Measurements from ENCODE around the gene LRRD1.

Gene LRRD1

GRCh38 chr7:92221766-92222165 is 42.8 kb upstream of the LRRD1 start (continued):
- TF ChIP-seq ZBTB48 (tag by site-specific recombination; IDR thresholded peaks at IDR 0.05) (no peak), ZNF423 (tag by site-specific recombination; IDR thresholded peaks at IDR 0.05) (no peak), ZNF624 (tag by site-specific recombination; IDR thresholded peaks at IDR 0.05) (no peak), ZIC2 (tag by site-specific recombination; IDR thresholded peaks at IDR 0.05) (no peak), ZSCAN23 (tag by site-specific recombination; IDR thresholded peaks at IDR 0.05) (no peak), ZNF645 (tag by site-specific recombination; IDR thresholded peaks at IDR 0.05) (no peak)

- no peak overlapping the region for H3K4me3 ChIP-seq (ENCODE audit: low read depth, low read length)
- H3K27ac ChIP-seq (ENCODE audit: extremely low read depth, low read depth, low read length): no peak overlapping the region
- CTCF ChIA-PET: interaction anchor here (1.0 kb wide), 1 partner anchor 242 kb away, joined by 4 read pairs; no protein-coding TSS in a partner anchor
- H3K36me3 ChIP-seq (ENCODE audit: control insufficient read depth in 2 of 2, insufficient read depth in 1 of 2, low read length in 2 of 2): peaks cover 35 to 44% of the 10 kb centered on the region in 2 experiments
- no peak for TF ChIP-seq ZNF133 (tag by site-specific recombination; IDR thresholded peaks at IDR 0.05)
- TF ChIP-seq GLI4 (tag by site-specific recombination; IDR thresholded peaks at IDR 0.05): no peak
- TF ChIP-seq ZNF274 (IDR thresholded peaks at IDR 0.05; ENCODE audit: low read length): no peak
- TF ChIP-seq ZNF274 (tag by site-specific recombination; IDR thresholded peaks at IDR 0.05; ENCODE audit: borderline replicate concordance): no peak
- no peaks in the 10 kb centered on the region for H3K4me1 ChIP-seq (ENCODE audit: control insufficient read depth, insufficient read depth, low read length)
- POLR2A ChIA-PET: no interaction called here
- no peaks in the 10 kb centered on the region for H3K9me3 ChIP-seq (ENCODE audit: control insufficient read depth, insufficient read depth, low read depth, low read length)
Measured at GRCh38 chr7:92206672-92207071, 27.7 kb upstream of the LRRD1 start.

DNA sequence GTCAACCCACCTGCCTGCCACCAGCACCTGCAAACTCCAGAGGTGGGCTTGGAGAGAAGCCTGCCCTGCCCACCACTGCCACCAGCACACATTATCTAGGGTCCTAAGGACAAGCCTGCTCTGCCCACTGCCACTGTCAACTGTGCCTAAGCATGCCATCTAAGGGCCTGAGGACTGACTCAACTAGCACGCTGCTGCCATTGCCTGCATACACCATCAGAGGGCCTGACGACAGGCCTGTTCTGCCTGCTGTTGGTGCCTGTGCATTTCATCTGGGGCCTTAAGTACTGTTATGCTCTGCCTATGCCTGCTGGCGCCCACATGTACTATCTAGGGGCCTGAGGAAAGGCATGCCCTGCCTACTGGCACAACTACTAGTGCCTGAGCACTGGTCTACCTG is 27.0 kb upstream of the LRRD1 start:
- Histone ChIP-seq H3K9me3 (ENCODE audit: control insufficient read depth, insufficient read depth, low read depth, low read length) (no peaks in the 10 kb centered on the region), H3K36me3 (ENCODE audit: control insufficient read depth in 2 of 2, insufficient read depth in 1 of 2, low read length in 2 of 2) (peaks cover 29 to 41% of the 10 kb centered on the region in 2 experiments), H3K4me3 (ENCODE audit: low read depth, low read length) (no peak overlapping the region), H3K27ac (ENCODE audit: extremely low read depth, low read depth, low read length) (no peak overlapping the region), H3K4me1 (ENCODE audit: control insufficient read depth, insufficient read depth, low read length) (no peaks in the 10 kb centered on the region)
- POLR2A ChIA-PET: no interaction called here
- CTCF ChIA-PET: interaction anchor here (0.6 to 2.2 kb wide), 2 partner anchors 26 to 49 kb away, joined by 3 to 6 read pairs; partner anchors contain the start of gene LRRD1
- TF ChIP-seq ZBTB48 (tag by site-specific recombination; IDR thresholded peaks at IDR 0.05) (no peak), ZNF518A (tag by site-specific recombination; conservative IDR thresholded peaks at IDR 0.05; ENCODE audit: low read depth) (no peak), SETDB1 (IDR thresholded peaks at IDR 0.05; ENCODE audit: insufficient read length, low read length) (no peak), ZFP41 (tag by site-specific recombination; IDR thresholded peaks at IDR 0.05; ENCODE audit: borderline replicate concordance) (no peak), ZNF626 (tag by site-specific recombination; IDR thresholded peaks at IDR 0.05) (no peak), ZBTB10 (tag by site-specific recombination; IDR thresholded peaks at IDR 0.05) (no peak), ZFP69B (tag by site-specific recombination; IDR thresholded peaks at IDR 0.05) (no peak), KLF17 (tag by site-specific recombination; IDR thresholded peaks at IDR 0.05) (no peak), ZSCAN18 (tag by site-specific recombination; IDR thresholded peaks at IDR 0.05) (no peak), ZEB2 (tag by site-specific recombination; IDR thresholded peaks at IDR 0.05) (no peak), ZNF837 (tag by site-specific recombination; IDR thresholded peaks at IDR 0.05) (no peak)
- TF ChIP-seq, protein P1, sequence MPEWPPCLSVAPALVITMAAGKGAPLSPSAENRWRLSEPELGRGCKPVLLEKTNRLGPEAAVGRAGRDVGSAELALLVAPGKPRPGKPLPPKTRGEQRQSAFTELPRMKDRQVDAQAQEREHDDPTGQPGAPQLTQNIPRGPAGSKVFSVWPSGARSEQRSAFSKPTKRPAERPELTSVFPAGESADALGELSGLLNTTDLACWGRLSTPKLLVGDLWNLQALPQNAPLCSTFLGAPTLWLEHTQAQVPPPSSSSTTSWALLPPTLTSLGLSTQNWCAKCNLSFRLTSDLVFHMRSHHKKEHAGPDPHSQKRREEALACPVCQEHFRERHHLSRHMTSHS (tag by site-specific recombination; IDR thresholded peaks at IDR 0.05): no peak
